GM19463 (cell line): ENCODE measurements around the gene TMEM260.
"Not testable (repeated sequence)": the region's sequence is repeated elsewhere in the genome, so short reads cannot be mapped to it uniquely, and the experiment has no call there.

Experiments used
- ATAC-seq: cut with Tn5 transposase; IDR thresholded peaks from one replicate; pipeline ENCODE4 v1.9.1; 2021; ENCODE audit warnings: mild to moderate bottlenecking, moderate library complexity; ENCODE audit not compliant: unreplicated experiment

The TMEM260 gene

DNA sequence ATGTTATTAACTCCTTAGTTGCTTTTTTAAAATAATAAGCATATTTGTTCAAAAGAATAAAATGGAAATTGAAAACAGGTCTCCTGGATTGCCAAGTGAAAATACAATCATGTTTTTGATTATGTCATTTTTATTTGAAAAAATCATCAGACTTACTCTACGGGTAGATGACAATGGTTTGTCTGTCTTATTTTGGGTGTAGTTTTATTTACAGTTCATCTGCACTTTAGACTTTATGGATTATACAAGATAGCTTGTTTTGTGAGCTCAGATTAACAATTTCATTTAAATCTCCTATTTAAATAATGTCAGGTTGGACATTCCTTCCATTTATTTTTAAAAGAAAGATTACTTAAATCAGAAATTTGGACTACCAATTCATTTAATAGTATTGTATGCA lies 14.8 kb downstream of the TMEM260 start:
- ATAC-seq, result no peak

DNA sequence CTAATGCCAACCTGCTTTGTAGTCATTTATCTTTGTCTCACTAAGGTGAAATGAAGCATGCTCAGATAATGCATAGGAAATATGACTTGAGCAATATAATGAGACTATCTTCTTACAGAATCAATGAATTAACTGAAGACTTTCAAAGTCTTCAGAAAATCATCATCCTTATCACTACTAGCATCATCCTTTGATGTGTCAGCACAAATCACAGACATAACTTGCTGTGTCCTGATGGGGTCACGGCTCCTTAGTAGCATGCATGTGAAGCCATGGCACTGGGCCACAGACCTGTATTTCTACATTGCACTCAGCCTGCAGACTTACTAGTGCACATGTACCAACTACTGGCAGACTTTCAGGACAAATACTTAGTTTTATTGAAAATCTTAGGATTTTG lies 18.9 kb downstream of the TMEM260 start:
- ATAC-seq, result no peak

DNA sequence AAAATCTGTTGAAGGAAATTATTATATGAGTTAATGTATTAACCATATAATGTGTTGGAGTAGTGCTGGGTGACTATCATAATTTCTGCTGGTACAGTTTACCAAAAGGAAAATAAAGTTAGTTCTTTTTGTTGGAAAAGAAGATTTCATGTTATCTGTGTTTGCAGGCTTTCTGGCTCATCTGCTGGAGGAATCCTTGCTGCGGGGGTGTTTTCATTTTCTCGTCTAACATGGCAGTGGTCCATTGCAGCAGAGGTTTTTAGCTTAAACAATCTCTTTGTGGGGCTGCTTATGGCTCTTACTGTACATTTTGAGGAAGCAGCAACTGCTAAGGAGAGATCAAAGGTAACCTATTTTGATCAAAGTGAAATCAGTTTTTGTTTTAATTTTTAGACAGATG lies 24.1 kb downstream of the TMEM260 start:
- no peak for ATAC-seq

DNA sequence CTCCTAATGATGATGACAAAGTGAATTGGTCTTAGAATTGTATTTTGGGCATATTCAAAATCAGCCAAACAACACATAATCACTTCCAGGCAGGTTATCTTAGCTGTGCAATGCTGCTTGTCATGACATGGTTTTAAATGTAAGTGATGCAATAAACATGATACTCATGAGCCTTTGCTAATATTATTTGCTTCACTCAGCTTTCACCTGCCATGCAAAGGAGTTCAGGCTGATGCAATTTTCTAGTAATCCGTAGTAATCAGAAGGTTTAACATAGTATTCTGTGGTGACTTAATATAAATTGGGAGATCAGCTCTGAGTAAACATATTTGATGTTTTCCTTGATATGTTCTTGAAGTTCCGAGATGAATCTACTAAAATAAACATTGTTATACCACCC lies 29.1 kb downstream of the TMEM260 start:
- ATAC-seq, result no peak

DNA sequence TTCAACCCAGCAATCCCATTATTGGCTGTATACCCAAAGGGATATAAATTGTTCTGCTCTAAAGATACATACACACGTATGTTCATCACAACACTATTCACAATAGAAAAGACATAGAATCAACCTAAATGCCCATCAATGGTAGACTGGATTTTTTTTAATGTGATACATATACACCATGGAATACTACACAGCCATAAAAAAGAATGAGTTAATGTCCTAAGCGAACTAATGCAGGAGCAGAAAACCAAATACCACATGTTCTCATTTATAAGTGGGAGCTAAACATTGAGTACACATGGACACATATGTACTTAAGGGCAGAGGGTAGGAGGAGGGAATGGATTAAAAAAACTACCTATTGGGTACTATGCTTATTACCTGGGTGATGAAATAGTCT lies 32.1 kb downstream of the TMEM260 start:
- not testable (repeated sequence) for ATAC-seq

DNA sequence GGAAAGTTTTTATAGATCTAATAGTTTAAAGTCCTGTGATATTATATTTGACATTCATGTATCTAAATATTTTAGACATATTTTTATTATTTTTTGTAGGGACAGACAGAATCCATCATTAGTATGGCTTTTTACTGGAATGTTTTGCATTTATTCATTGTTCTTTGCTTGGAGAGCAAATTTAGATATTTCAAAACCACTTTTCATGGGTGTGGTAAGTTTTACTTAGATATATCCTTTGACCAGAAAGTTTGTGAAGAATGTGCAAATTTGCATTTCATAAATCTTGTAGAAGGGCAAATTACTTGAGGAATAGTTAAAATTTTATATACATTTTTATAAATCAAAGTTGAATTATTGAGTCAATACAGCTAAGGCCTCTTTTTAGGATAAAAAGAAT lies 37.5 kb downstream of the TMEM260 start:
- no peak for ATAC-seq

DNA sequence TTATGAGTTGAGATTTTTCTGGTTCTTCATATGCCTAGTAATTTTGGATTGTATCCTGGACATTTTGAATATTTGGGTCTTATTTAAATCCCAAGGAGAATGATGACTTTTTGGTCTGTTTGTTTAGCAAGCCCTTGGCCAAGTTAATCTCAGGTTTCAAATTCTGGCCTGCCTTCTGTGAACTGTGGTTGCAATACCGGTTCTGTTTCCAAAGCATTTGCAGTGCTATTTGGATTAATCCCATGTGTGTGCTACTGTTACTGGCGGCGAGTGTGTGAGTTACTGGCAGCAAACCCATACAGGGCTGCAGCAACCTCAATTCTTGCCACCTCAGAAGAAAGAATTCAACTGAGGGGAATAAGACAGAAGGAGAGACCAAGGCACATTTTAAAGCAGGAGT lies 51.1 kb downstream of the TMEM260 start:
- ATAC-seq, result no peak

DNA sequence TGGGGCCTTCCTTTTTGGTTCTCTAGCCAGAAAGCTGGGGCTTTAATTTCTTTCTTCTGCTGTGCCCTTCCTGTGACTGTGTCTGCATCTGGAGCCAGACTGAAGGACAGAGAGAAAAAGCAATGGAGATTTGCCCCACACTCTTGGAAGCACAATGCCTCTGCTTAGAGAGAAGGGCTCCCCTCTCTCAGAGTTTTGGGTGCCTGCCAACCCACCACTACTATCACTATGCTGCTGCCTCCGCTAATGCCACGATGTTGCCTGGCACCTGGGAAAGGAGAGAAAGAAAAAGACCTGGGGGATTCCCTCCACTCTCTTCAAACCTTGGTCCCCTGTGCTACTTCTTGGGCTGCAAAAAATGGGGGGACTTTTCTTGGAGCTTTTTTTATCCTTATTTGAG lies 52.6 kb downstream of the TMEM260 start:
- no peak for ATAC-seq

DNA sequence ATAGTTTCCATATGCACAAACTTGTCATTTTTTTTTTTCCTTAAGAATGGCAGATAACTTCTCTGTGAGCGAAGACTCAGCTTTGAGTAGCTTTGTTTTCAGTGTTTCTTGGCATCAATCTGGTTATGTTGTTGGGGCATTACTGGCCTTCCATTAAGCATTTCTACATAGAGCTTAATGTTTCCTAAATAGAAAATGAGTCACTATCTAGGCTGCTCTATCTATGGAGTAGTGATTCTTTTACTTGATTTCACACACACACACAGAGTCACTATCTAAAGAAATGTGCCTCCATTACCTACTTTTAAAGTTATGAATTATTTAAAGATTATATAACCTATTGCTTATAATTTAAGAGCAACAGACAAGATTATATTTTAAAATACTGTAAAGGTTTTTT lies 53.9 kb downstream of the TMEM260 start:
- no peak for ATAC-seq

DNA sequence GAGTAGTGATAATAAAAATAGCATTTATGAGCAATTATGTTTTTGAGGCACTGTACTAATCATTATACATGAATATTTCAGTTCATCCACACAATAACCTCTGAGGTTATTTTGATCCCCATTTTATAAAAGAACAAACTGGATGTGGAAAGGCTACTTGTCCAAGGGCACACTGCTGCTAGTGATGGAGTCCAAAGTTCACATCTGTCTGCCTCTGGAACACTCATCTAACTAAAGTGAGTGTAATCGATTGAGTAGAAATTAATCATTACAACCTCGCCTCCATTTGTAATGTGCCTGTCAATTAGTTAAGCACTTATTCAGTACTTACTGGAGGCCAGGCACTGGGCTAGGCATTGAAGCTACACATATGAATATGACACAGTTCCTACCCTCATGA lies 55.4 kb downstream of the TMEM260 start:
- ATAC-seq, result no peak

DNA sequence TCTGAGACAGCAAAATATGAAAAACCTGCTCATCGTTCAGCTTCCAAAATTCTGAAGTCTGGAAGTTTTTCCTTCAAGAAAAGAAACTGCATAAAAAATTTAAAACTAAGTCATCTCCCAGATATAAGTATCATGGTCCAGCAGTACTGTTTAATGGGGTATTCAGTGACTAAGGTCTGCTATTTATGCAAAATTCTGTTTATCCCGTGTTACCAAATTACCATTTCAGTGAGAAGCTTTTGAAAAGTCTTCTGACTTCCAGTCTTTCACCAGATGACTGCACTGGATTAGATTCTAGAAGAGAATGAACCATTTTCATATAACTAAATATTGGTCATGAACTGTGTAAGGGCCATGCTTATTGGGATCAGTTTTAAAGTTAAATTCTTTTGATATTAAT lies 67.9 kb downstream of the TMEM260 start:
- no peak for ATAC-seq

DNA sequence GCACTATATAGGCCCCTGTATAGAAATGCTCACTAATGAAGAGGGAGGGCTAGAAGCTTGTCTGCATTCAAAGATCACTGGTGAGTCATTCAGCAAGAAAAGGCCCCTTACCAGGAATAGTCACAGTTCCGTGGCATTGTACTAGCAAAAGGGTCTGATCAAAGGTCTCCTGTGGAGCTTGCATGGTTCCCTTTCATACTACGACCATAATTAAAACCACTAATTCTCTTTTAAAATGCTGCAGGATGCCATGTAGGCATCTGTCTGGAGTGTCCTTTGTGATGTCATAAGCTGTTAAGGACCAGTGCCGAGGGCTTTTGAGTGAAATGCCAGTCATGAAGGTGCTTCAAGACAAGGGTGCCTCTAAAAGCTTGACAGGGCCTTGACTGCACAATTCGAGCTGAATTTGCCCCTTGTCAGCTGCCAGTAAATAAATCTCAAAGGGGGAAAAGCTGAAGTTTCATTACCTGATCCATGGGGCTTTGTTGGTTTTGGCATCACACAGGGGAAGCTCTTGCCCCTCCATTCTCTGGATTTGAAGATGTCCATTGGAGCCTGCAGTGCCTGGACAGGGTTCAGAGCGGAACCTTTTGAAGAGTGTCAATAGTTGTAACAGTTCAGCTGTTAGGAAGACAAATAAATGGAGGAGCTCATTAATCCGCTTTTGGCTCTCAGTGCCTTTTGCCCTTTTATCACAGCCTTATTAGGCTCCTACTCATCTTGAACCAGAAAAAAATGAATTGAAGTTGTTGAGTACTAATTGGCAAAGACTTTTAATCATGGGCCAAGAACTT lies 69.1 kb downstream of the TMEM260 start:
- ATAC-seq, result no peak

DNA sequence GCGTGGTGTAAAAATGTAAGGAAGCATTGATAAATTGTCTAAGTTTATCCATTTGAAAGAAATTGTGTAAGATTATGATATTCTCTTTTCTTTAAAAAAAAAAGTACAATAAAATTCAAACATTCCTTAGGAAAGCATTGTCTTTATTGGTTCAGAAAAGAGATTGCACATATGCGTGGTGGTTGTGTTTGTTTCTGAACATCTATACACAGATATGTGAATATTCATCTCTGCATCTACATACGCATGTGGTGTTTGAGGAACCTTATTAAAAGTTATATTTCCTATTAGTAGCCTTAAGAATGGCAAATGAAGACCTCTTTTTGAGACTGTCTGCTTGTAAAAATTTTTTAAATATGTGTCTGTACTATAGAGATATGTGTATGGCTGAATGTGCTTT lies 69.8 kb downstream of the TMEM260 start:
- no peak for ATAC-seq

DNA sequence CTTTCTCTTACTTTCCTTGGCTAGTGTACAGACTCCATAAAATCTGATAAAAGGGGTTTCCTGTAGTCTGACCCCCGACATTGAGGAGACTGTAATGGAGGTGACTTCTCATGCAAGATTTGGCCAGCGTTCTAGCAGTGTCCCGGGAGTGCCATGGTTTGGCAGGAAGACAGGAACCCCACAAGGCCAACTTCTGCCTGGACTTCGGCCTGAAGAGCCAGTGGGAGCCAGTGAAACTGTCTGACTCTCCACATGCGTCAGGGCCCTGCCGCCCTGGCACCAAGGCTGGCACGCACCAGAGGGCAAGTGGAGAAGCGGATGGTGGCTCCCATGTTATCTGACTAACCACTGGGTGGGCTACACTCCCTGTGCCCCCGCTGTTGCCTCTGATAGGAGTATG lies 70.5 kb downstream of the TMEM260 start:
- ATAC-seq, result no peak

DNA sequence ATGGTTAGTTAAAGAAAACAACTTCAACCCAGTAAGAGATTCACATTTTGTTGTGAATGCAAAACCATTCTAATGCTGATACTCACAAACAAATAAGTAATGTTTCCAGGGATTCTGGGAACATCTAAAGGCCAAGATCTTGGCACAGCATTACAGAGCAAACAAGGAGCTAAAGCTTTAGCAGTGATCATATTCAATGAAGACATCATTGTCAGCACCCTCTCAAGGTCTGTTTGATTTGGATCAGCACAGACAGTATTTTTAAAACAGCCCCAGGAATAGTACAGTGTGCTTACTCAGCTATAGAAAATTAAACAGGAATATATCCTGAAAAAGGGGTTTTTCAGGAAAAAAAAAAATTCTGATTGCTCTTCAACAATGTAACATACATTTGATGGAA lies 71.4 kb downstream of the TMEM260 start:
- no peak for ATAC-seq

DNA sequence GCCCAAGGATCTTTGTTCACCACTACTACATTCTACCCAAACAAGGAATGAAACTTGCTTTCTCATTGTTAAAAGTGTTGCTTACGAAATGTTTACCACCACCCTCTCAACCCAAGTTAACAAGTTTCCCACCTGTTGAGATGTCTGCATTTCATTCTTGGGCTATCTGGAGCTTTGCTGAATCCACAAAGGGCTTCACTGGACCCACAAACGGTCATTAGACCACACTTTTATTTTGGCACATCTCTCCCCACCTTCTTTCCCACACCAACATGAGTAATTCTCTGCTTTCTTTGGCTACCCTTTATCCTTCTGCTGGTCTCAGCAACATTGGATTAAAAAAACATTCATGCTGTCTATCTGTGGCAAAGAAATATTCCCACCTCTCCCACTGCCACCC lies 78.0 kb downstream of the TMEM260 start:
- ATAC-seq, result no peak

DNA sequence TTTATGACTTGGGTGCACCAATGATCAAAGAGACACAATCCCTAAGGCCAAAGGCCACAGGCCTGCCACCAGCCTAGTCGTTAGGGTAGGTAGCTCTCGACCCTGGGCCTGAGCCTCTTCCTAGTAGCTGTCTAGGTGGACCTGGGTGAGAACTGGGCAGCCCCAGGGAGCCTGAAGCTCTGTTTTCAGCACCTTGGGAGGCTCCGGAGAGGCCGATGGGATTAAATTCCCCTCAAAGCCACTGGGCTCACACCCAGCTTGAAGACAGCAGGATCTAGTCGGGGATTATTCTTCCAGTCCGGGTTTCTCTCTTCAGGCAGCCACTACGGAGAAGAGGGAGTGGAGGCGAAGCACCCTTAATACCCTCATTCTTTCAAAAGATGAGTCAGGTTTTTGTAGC lies 79.8 kb downstream of the TMEM260 start:
- no peak for ATAC-seq

DNA sequence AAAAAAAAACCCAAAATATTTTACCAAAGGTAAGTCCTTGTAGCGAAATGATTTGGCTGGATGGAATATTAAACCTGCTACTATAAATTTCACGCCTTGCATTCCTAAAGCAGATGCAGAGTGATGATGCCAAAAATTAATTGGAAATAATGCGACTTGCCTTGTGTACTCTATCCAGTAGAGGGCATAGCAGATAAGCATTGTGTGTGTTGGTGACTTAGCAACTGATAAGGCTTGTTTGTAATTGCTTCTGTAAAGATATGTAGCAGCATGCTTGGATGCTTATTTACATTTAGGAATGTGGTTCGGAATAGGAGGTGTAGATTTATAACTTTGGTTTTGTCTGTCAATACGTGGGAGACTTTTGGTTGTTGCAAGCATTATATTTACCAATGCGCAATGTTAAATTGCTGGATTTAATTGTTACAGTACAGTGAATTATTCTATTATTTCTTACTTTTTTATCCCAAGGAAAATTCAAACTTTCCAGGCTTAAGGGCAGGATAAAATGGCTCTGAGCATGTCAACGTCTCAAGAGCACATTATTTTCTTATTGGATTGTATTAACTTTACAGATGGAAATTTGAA lies 80.5 kb downstream of the TMEM260 start:
- no peak for ATAC-seq

DNA sequence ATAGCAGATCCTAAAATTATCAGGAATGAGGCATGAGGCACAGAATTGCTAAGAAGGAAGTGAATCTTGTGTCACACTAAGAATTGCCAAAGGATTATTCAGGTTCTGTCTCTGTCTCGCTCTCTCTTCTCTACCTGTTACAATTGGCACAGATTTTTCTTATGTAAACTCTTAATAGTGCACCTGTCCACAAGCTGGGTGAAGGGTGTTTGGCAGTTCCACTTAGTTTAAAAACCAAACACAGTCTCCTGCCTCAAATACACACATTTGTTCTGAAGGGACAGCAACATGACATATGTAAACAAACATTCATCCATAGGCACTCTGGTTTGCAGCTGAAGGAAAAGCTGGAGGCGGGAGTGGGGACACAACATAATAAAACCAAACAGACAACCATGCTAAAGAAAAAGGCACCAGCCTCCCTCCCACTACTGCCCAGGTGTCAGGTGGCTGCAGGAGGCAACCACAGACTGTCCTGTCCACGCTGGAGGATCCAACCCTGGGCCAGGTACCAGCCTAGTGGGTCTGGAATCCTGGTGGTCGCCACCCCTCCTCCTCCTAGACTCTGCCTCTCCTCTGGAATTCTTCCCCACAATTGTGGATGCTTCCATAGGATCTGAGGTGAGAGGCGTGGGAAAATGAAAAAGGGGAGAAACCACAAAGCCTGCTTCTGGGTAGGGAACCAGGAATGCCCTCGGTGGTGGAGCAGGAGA lies 81.2 kb downstream of the TMEM260 start:
- ATAC-seq, result no peak

DNA sequence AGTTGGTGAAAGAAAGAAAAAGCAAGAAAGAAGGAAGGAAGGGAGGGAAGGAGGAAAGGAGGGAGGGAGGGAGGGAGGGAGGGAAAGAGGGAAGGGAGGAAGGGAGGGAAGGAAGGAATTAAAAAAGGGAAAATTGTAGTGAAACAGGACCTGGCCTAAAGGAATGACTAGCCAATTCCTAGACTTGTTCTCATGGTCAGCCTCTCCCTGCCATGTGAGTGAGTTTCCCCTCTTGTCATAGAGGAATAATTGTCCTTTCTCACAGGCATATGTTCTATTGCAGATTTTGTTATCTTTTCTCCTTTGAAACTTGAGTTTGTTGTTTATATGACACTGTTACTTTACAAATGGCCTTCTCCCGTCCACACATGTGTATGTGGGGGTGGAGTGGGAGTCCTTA lies 81.9 kb downstream of the TMEM260 start:
- no peak for ATAC-seq

DNA sequence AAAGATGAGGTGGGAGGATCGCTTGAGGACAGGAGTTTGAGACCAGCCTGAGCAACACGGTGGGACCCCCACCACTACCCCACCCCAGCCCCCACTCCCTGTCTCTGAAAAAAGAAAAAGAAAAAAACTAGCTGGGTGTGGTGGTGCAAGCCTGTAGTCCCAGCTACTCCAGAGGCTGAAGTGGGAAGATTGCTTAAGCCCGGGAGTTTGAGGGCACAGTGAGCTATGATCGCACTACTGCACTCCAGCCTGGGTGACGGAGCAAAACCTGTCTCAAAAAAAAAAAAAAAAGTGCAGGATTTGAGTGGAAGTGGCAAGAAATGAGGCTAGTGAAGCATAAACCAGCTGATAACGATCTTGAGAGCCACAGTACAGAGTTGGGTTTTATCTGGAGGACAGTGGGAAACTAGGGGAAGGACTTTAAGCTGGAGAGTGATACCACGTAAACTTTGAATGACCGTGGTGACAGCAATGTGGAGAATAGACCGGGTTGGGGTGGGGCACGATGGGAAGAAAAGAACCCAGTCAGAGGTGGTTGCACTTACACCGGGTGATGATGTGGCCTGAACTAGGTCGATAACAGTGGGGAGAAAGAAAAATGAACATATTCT lies 85.3 kb downstream of the TMEM260 start:
- ATAC-seq, result no peak

DNA sequence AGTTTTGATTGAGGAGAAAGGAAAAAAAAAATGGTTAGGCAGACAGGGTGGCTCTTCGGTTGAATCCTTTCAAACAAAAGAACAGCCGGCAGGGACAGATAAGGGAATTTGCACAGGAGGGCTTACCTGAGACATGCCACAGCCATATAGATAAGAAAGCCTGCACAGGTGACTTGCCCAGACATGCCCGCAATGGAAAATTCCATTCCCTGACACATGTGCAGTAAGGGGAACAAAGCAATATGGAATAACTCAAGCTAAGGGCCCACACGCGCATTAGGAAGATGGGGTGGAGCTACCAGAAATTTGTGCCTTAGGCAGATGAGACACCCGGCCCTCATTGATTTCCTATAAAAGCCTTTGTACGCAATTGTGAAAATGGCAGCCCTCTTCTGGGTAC lies 86.7 kb downstream of the TMEM260 start:
- no peak for ATAC-seq
